Measurements from ENCODE around the gene PPDPF.

PPDPF gene

GRCh38 chr20:63522091-63522868, 1.7 kb downstream of the PPDPF start:
- DNase-seq: no peak

GRCh38 chr20:63522981-63523611, 2.5 kb downstream of the PPDPF start:
- DNase-seq: no peak

- no peak for DNase-seq
These were observed 4.6 kb downstream of the PPDPF start for GRCh38 chr20:63525185-63525584.

- no peak for DNase-seq
These were observed 5.4 kb downstream of the PPDPF start for GRCh38 chr20:63525971-63526370.

GRCh38 chr20:63527184-63527583, 6.6 kb downstream of the PPDPF start:
- no peak for DNase-seq

- DNase-seq: no peak
These were observed 8.8 kb downstream of the PPDPF start for GRCh38 chr20:63529180-63529860.

- DNase-seq: no peak
These were observed 9.6 kb downstream of the PPDPF start for GRCh38 chr20:63529861-63530787.

GRCh38 chr20:63530788-63531160, 10.2 kb downstream of the PPDPF start:
- no peak for DNase-seq

GRCh38 chr20:63531686-63532448, 11.3 kb downstream of the PPDPF start:
- DNase-seq: no peak

GRCh38 chr20:63532449-63532971, 11.9 kb downstream of the PPDPF start:
- no peak for DNase-seq

GRCh38 chr20:63533388-63533787, 12.8 kb downstream of the PPDPF start:
- no peak for DNase-seq

GRCh38 chr20:63533871-63534393, 13.4 kb downstream of the PPDPF start:
- no peak for DNase-seq

GRCh38 chr20:63534427-63534830, 13.9 kb downstream of the PPDPF start:
- DNase-seq: no peak

GRCh38 chr20:63534831-63535651, 14.5 kb downstream of the PPDPF start:
- no peak for DNase-seq

GRCh38 chr20:63536241-63536977, 15.8 kb downstream of the PPDPF start:
- peak; percentile 36 for DNase-seq

GRCh38 chr20:63536997-63537524, 16.5 kb downstream of the PPDPF start, which contains the start of gene PTK6:
Gene PTK6, minus strand, starts transcription at chr20:63537376. Its CDS starts 62 bp downstream, at chr20:63537314.
- DNase-seq: no peak

- DNase-seq: peak; percentile 88
These were observed 17.1 kb downstream of the PPDPF start for GRCh38 chr20:63537525-63538203.

- peak; percentile 61 for DNase-seq
These were observed 17.9 kb downstream of the PPDPF start for GRCh38 chr20:63538204-63539091.
